HUES64 (cell line): Measurements from ENCODE around the gene LRRN4CL.
"Not testable (repeated sequence)": the region's sequence is repeated elsewhere in the genome, so short reads cannot be mapped to it uniquely, and the experiment has no call there.

Experiments used
- H3K27ac ChIP-seq: 2 replicates; pipeline ENCODE4 v1.7.0; 2013; ENCODE audit warnings: low read depth, low read length, inconsistent platforms
- H3K27me3 ChIP-seq: 2 replicates; pipeline ENCODE4 v1.6.1; 2013; ENCODE audit warnings: mild to moderate bottlenecking, low read length; ENCODE audit not compliant: insufficient read depth
- H3K36me3 ChIP-seq: 2 replicates; pipeline ENCODE4 v1.6.1; 2013; ENCODE audit warnings: mild to moderate bottlenecking, low read length; ENCODE audit not compliant: insufficient read depth
- H3K4me1 ChIP-seq: 2 replicates; pipeline ENCODE4 v1.6.1; 2013; ENCODE audit warnings: mild to moderate bottlenecking, low read length, moderate library complexity; ENCODE audit not compliant: insufficient read depth
- H3K4me3 ChIP-seq: 2 replicates; pipeline ENCODE4 v1.5.1; 2013; ENCODE audit warnings: mild to moderate bottlenecking, low read length, moderate library complexity
- H3K9ac ChIP-seq: 2 replicates; pipeline ENCODE4 v1.6.1; 2013; ENCODE audit warnings: mild to moderate bottlenecking, low read depth, low read length
- H3K9me3 ChIP-seq: 2 replicates; pipeline ENCODE4 v1.6.1; 2013; ENCODE audit warnings: low read depth, low read length; ENCODE audit not compliant: insufficient read depth
- WGBS: fragments of 150-250, 120-280 bp; methylation state at CpG from one replicate; pipeline ENCODE4 v1.1.7; 2013; ENCODE audit warnings: missing lambda C conversion rate; 5-methylcytosine and 5-hydroxymethylcytosine counted together

Gene LRRN4CL

DNA sequence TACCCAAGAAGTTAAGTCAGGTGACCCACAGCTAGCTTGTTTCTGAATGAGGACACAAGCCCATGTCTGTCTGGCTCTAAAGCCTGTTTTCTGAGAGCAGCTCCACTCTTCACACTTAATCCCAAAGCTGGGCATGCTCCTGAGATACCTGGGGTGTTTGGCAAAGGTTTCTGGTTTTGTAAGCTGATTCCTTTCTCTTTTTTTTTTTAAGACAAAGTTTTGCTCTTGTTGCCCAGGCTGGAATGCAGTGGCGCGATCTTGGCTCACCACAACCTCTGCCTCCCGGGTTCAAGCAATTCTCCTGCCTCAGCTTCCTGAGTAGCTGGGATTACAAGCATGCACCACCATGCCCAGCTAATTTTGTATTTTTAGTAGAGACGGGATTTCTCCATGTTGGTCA, 4.3 kb upstream of the LRRN4CL start:
- H3K27me3 ChIP-seq, H3K9me3 ChIP-seq, H3K4me1 ChIP-seq, H3K9ac ChIP-seq, H3K27ac ChIP-seq, H3K4me3 ChIP-seq: not testable (repeated sequence)
- 98% methylated on average over 2 of the region's 4 CpGs for WGBS
- peaks cover 47% of the 10 kb centered on the region for H3K36me3 ChIP-seq

DNA sequence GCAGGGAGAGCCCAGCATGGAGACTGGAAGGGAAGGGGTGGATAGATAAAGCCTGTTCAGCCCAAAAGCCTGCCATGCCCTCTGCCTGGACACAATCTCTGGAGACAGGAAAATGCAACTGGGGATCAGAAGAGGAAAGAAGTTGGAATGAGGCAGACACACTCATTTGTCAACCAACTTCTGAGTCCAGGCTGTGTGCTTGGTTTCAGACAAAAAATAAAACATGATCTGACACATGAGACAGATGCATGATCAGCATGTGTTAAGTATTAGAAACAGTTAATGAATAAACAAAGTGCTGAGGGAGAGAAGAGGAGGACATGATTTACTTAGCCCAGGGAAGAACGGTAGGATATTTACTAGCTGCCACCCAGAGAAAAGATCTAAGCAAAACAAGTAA, 839 bp downstream of the LRRN4CL start:
- WGBS = 90% methylated on average over 1 of the region's 1 CpG
- no peak overlapping the region for H3K9ac ChIP-seq
- H3K27ac ChIP-seq = no peak overlapping the region
- H3K9me3 ChIP-seq = no peaks in the 10 kb centered on the region
- H3K36me3 ChIP-seq = peaks cover 34% of the 10 kb centered on the region
- no peak overlapping the region for H3K4me3 ChIP-seq
- H3K4me1 ChIP-seq = no peaks in the 10 kb centered on the region
- no peaks in the 10 kb centered on the region for H3K27me3 ChIP-seq

DNA sequence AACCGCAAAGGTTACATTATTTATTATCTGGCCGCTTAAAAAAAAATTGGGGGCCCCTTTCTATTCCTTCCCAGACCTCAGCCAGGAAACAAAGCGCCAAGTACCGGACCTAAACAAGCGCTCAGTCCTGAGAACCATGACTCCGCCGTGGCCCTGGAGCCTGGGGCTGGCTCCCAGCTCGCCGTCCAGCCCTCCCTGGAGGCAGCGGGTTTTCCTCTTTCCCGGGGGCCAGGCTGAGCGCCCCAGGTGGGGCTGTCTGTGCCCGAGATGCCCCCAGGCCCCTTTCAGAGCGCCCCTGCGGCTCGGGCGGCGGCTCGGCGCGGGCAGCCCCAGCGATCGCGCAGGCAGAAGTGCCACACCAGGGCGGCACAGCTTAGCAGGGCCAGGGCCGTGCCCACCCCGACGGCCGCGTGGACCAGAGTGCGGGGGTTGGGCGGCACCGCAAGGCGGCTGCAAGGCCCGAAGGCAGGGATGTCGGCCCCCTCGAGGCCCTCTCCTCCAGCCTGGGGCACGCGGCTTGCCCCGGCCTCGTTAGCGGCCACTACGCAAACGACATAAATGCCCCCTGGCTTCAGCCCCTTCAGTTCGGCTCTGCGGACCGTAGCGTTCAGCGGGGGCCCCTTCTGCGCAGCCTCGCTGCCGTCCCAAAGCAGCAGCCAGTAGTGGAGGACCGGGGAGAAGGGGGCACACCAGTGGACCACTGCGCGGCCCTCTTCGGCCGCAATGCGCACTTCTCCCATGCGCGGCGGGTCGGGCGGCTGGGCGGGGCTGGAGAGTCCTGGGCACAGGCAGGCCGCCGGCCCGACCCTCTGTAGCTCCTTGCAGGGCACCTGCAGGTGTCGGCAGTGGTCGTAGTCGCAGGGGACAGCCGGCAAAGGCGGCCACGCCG, 1.6 kb downstream of the LRRN4CL start:
- 94% methylated on average over 74 of the region's 74 CpGs for WGBS
- peaks cover 27% of the 10 kb centered on the region for H3K36me3 ChIP-seq
- H3K9ac ChIP-seq = no peak overlapping the region
- no peaks in the 10 kb centered on the region for H3K9me3 ChIP-seq
- no peaks in the 10 kb centered on the region for H3K27me3 ChIP-seq
- no peak overlapping the region for H3K4me3 ChIP-seq
- H3K4me1 ChIP-seq = no peaks in the 10 kb centered on the region
- H3K27ac ChIP-seq = no peak overlapping the region

DNA sequence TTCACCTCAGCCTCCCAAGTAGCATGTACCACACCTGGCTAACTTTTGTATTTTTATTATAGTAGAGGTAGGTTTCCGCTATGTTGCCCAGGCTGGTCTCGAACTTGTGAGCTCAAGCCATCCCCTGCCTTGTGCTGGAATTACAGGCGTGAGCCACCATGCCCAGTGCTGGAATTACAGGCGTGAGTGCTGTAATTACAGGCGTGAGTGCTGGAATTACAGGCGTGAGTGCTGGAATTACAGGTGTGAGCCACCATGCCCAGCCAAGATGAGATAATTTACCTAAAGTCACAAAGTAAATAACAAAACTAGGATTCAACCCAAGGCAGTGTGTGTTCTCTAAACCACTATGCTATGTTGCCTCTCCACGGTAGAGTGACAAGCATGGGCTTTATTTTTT, 6.8 kb downstream of the LRRN4CL start:
- Histone ChIP-seq H3K36me3 (peaks cover 5% of the 10 kb centered on the region), H3K27me3 (no peaks in the 10 kb centered on the region)
- WGBS = 93% methylated on average over 7 of the region's 7 CpGs

DNA sequence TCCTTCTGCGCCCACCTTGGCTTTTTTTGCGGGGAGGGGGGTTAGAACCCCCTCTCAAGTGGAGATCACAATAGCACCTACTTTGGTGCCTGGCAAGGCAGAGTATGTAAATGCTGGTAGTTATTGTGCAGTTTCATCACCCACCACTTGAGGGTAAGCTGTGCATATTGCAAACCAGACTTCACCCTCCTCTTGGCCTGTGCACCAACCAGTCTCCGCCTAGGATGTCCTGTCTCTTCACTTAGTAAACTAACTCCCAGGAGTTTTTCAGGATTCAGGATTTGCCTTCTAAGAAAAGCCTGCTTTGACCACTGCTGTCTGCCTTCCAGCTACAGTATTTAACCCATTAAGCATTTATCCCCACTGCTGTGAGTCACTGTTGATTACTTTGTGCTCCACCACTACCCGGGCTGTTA, 8.5 kb downstream of the LRRN4CL start:
- Histone ChIP-seq H3K36me3 (peaks cover 20% of the 10 kb centered on the region), H3K9me3 (no peaks in the 10 kb centered on the region), H3K4me3 (no peak overlapping the region), H3K9ac (peak overlapping the region; percentile 12; the same call in 1 of the 2 replicates), H3K27me3 (no peaks in the 10 kb centered on the region), H3K27ac (no peak overlapping the region), H3K4me1 (peaks cover 7% of the 10 kb centered on the region; the same call in 1 of the 2 replicates)
- 87% methylated on average over 4 of the region's 4 CpGs for WGBS

More for the DNA sequence above, 6.8 kb downstream of the LRRN4CL start:
- Histone ChIP-seq H3K9me3 (no peaks in the 10 kb centered on the region), H3K4me1 (peaks cover 6% of the 10 kb centered on the region; the same call in 1 of the 2 replicates), H3K9ac (no peak overlapping the region), H3K27ac (no peak overlapping the region), H3K4me3 (no peak overlapping the region)

DNA sequence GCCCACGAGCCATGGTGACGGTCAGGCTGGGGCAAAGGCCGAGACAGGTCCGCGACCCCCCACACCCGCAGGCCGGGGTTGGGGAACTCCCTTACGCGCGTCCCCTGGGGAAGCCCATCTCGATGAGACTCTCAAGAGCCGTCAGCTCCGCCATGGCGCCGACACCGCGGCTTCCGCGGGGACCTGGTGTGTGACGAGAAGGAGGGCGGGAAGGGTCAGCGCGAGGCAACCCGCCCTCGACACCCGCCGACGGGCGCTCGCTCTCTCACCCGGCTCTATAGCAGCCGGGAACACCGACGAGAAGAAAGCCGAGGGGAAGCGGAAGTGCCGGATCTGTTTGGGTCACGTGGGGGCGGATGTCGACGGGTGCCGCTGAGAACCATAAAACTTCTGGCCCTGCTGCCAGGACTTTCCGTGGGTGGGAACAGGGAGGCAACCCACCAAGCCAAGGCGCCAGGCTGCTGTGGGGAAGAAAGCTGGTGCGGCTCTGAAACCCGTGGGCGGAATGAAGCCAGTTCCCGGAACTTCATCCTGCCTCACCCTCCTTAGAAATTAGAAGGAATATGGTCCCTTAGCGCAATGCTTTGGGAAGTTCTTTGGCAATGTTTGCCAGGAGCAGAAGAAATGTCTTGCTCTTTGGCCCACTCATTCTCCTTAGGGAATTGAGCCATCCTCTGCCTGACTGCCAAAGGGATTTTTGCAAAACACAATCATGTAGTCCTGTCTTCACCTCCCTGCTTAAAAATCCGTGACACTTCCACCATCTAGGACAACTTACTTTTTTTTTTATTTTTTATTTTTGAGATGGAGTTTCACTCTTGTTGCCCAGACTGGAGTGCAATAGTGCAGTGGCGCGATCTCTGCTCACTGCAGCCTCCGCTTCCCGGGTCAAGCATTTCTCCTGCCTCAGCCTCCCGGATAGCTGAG, 10.3 kb downstream of the LRRN4CL start, which contains the start of gene UBXN1:
TSS of gene UBXN1 (minus strand) at position 304 of the 927 bp plus-strand sequence. CDS start at position 154, 150 bp downstream.
- H3K27ac ChIP-seq = peak within 1 kb of the TSS; percentile 60
- H3K4me3 ChIP-seq = peak within 1 kb of the TSS; percentile 96
- H3K36me3 ChIP-seq = peaks cover 33% of the 10 kb centered on the region
- H3K27me3 ChIP-seq = no peaks in the 10 kb centered on the region
- H3K9me3 ChIP-seq = no peaks in the 10 kb centered on the region
- peak within 1 kb of the TSS; percentile 89 for H3K9ac ChIP-seq
- H3K4me1 ChIP-seq = peaks cover 7% of the 10 kb centered on the region; the same call in 1 of the 2 replicates
- 9% methylated on average over 53 of the region's 55 CpGs for WGBS

DNA sequence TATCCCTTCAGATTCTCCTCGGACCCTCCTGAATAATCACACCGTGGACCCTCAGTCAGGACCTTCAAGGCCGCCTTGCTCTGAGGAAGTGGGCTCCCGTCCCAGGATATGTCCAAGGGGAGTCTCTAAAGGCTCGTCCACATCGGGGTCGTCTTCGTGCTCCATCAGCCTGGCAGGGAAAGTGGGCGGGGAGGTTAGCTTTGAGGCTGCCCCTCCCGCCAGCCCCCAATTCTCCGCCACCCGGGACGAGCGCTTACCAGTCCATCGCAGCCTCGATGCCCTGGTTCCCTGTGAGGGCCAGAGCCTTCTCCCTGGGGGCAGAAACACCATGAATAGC, 10.9 kb downstream of the LRRN4CL start:
- H3K9ac ChIP-seq = peak overlapping the region; percentile 89
- WGBS = 7% methylated on average over 16 of the region's 16 CpGs
- no peaks in the 10 kb centered on the region for H3K9me3 ChIP-seq
- peaks cover 37% of the 10 kb centered on the region for H3K36me3 ChIP-seq
- peak overlapping the region; percentile 60 for H3K27ac ChIP-seq
- peak overlapping the region; percentile 96 for H3K4me3 ChIP-seq
- no peaks in the 10 kb centered on the region for H3K27me3 ChIP-seq
- H3K4me1 ChIP-seq = peaks cover 7% of the 10 kb centered on the region; the same call in 1 of the 2 replicates

DNA sequence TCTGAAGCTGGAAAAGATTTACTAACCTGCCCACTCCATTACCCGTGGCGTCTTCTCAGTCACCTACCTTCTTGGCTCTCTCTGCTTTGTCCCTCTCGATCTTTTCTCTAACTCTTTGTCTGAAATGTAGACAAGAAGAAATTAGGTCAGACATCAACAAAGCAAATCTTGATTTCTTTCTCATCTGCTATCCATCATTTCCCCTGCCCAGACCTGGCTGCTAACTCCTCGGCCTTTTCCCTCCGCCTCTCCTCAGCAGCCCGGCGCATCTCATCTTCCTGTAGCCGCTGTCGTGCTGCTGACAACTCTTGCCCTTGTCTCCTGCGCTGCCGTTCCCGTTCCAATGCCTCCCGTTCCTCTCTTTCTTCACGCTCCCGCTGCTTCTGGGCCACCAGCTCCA, 11.6 kb downstream of the LRRN4CL start:
- H3K36me3 ChIP-seq = peaks cover 43% of the 10 kb centered on the region
- H3K4me3 ChIP-seq = peak overlapping the region; percentile 96
- peaks cover 7% of the 10 kb centered on the region; the same call in 1 of the 2 replicates for H3K4me1 ChIP-seq
- H3K9me3 ChIP-seq = no peaks in the 10 kb centered on the region
- H3K9ac ChIP-seq = peak overlapping the region; percentile 89; the same call in 1 of the 2 replicates
- no peaks in the 10 kb centered on the region for H3K27me3 ChIP-seq
- 94% methylated on average over 15 of the region's 15 CpGs for WGBS
- H3K27ac ChIP-seq = no peak overlapping the region

DNA sequence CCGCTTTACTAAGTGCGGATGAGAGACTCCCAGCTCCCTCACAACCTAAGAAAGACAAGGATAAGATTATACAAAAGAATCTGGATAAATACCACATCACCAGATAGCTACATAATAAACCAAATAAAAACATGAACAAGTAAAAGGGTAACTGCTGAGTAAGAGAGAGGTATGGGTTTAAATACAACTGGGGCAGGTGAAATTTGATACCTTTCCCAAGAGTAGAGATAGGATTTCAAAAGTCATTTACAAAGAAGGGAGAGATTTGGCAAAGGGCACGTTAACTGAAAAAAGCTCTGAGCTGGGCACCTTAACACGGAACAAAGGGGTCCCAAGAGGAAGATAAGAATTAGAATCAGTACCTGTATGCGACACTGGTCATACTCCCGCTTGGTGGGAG, 12.2 kb downstream of the LRRN4CL start:
- H3K4me3 ChIP-seq = peak overlapping the region; percentile 96

DNA sequence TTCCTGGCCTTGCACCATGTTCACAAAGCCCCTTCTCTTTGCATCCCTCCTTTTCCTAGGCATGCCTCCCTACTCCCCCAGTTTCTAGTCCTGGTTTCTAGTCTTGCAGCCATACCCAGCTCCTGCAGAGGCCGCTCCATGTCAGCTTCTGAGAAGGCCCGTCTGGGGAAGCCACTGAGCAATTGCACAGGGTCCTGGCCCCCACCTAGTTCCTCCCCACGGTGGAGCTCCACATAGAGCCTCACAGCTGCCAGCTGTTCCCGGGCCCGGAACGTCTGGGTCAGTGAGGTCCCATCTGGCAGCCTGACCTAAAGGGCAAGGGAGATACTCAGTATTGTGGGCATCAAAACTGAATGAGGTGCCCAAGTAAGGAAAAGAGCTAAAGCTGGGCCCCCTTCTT, 12.6 kb downstream of the LRRN4CL start:
- peaks cover 44% of the 10 kb centered on the region for H3K36me3 ChIP-seq
- 85% methylated on average over 6 of the region's 6 CpGs for WGBS
- no peaks in the 10 kb centered on the region for H3K27me3 ChIP-seq
- no peak overlapping the region for H3K27ac ChIP-seq
- no peaks in the 10 kb centered on the region for H3K9me3 ChIP-seq
- no peak overlapping the region for H3K4me3 ChIP-seq
- peaks cover 7% of the 10 kb centered on the region; the same call in 1 of the 2 replicates for H3K4me1 ChIP-seq
- no peak overlapping the region for H3K9ac ChIP-seq

More for the DNA sequence above, 12.2 kb downstream of the LRRN4CL start:
- H3K27me3 ChIP-seq = no peaks in the 10 kb centered on the region
- H3K9me3 ChIP-seq = no peaks in the 10 kb centered on the region
- H3K9ac ChIP-seq = no peak overlapping the region
- peaks cover 44% of the 10 kb centered on the region for H3K36me3 ChIP-seq
- 93% methylated on average over 5 of the region's 6 CpGs for WGBS
- H3K27ac ChIP-seq = no peak overlapping the region
- H3K4me1 ChIP-seq = peaks cover 7% of the 10 kb centered on the region; the same call in 1 of the 2 replicates

DNA sequence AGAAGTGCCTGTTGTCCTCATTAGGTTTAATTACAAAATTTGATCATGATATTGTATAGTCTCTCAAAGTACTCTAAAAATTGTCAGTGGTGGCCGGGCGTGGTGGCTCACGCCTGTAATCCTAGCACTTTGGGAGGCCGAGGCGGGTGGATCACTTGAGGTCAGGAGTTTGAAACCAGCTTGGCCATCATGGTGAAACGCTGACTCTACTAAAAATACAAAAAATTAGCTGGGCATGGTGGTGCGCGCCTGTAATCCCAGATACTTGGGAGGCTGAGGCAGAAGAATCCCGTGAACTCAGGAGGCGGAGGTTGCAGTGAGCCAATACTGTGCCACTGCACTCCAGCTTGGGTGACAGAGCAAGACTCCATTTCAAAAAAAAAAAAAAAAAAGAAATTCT, 13.9 kb downstream of the LRRN4CL start:
- peaks cover 44% of the 10 kb centered on the region for H3K36me3 ChIP-seq
- H3K9me3 ChIP-seq, H3K27me3 ChIP-seq, H3K27ac ChIP-seq, H3K4me3 ChIP-seq, H3K4me1 ChIP-seq, H3K9ac ChIP-seq: not testable (repeated sequence)
- whole genome bisulfite sequencing = 97% methylated on average over 10 of the region's 10 CpGs
